Measurements from ENCODE around the gene DUOX1.

GRCh38 chr15:45203182-45203581 lies 73.4 kb downstream of the DUOX1 start:
- no peak for TF ChIP-seq EZH2phosphoT487 (IDR thresholded peaks at IDR 0.05; ENCODE audit: insufficient read depth, low read depth)
- TF ChIP-seq EZH2 (IDR thresholded peaks at IDR 0.05; ENCODE audit: insufficient read depth, poor library complexity, severe bottlenecking): no peak

All from GM23248 (cell line).